Memory B cell (primary cell): ENCODE results near the gene RASAL2.

Experiments used
- ATAC-seq: fragments of 150-1000 bp; cut with Tn5 transposase; 2 replicates; pipeline ENCODE4 v1.10.0; 2021; ENCODE audit warnings: low read depth, mild to moderate bottlenecking, moderate library complexity
- DNase-seq, 2 donors: peaks; one replicate each; pipeline ENCODE4 v3.0.0; 2022; ENCODE audit warnings: low spot score in 2 of 2
- H3K27ac Mint-ChIP-seq: one replicate; pipeline ENCODE4 v1.8.0; 2022; ENCODE audit warnings: mild to moderate bottlenecking, moderate library complexity, mixed read lengths
- H3K27me3 Mint-ChIP-seq: one replicate; pipeline ENCODE4 v1.8.0; 2022; ENCODE audit warnings: mixed read lengths
- H3K36me3 Mint-ChIP-seq: one replicate; pipeline ENCODE4 v1.8.0; 2022; ENCODE audit warnings: mild to moderate bottlenecking, mixed read lengths
- H3K4me1 Mint-ChIP-seq: one replicate; pipeline ENCODE4 v1.8.0; 2022; ENCODE audit warnings: mixed read lengths
- H3K4me3 Mint-ChIP-seq: one replicate; pipeline ENCODE4 v1.8.0; 2022; ENCODE audit warnings: mild to moderate bottlenecking, moderate library complexity, mixed read lengths
- H3K9me3 Mint-ChIP-seq: one replicate; pipeline ENCODE4 v1.8.0; 2022; ENCODE audit warnings: mixed read lengths

RASAL2 gene

DNA sequence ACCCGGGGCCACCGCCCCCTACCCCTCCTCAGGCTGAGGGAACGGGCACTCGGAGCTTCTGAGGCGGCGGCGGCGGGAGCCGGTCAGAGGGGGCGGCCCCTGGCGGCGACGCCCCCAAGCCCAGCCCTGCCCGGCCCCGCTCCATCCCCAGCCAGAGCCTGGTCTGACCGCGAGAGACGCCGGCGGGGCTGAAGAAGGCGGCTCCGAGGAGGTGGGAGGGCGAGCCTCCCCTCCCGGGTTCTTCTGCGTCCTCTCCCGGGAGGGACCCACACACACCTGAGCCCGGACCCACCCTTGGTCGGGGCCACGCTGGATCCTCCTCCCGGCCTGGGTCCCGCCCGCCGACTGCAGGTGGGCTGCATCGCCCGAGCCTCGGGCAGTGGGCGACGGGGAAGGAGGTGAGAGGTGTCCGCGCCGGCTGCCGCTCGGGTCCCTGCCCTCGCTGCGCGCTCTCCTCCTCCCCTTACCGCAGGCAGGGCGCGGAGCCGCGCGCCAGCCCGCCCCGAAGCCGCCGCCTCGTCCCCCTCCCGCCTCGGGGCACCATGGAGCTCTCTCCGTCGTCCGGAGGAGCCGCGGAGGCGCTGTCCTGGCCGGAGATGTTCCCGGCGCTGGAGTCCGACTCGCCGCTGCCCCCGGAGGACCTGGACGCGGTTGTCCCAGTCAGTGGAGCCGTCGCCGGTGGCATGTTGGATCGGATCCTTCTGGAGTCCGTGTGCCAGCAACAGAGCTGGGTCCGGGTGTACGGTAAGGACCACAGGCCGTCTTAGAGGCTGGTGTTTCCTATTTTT, at the start of gene RASAL2:
Gene RASAL2, plus strand, starts transcription at position 154 of the 788 bp plus-strand sequence. Its CDS starts 389 bp downstream, at position 543.
- DNase-seq (peak; percentile 8 to 25), ATAC-seq (peak; percentile 53)
- H3K4me3 Mint-ChIP-seq = peak within 1 kb of the TSS; percentile 86
- peaks cover 21% of the 10 kb centered on the region for H3K27me3 Mint-ChIP-seq
- H3K4me1 Mint-ChIP-seq = peaks cover 13% of the 10 kb centered on the region
- no peaks in the 10 kb centered on the region for H3K9me3 Mint-ChIP-seq
- H3K27ac Mint-ChIP-seq = no peak within 1 kb of the TSS
- H3K36me3 Mint-ChIP-seq = no peaks in the 10 kb centered on the region

DNA sequence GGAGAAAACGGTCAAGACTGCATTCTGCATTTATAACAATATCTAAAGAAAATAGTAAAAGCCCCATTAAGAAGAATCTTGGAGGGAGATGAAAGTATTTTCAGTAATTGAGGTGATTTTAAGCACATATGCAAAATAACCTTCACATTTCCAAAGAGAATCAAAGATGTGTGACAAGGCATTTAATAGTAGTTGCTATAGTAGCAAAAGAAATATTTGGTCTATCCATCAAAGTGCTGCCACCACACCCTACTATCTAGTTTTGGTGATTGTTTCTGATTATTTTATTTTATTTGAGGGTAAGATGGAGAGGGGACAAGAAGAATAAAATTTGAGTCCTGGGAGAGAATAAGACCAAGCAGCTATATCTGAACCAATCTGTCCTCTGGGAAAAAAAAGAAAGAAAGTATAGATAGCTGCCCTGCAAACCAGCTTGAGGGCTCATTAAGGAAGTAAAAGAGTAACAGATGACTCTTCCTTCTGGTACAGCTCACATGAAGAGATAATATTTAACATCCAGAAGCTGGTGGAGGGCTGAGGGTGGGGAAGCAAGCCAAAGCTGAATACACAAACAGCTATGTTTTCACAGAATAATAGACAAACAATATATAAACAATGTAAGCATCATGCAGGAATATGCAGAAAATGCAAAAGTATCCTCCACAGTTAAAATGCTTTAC, 47.2 kb upstream of the RASAL2 start:
- Mint-ChIP-seq H3K27me3 (peaks cover 3% of the 10 kb centered on the region), H3K36me3 (no peaks in the 10 kb centered on the region), H3K4me1 (no peaks in the 10 kb centered on the region), H3K9me3 (no peaks in the 10 kb centered on the region), H3K27ac (no peak overlapping the region), H3K4me3 (no peak overlapping the region)
- DNase-seq (no peak), ATAC-seq (no peak)

GRCh38 chr1:178047403-178048093, 46.4 kb upstream of the RASAL2 start:
- Mint-ChIP-seq H3K27me3 (peaks cover 6% of the 10 kb centered on the region), H3K9me3 (no peaks in the 10 kb centered on the region), H3K27ac (no peak overlapping the region), H3K4me1 (no peaks in the 10 kb centered on the region), H3K4me3 (no peak overlapping the region), H3K36me3 (no peaks in the 10 kb centered on the region)
- ATAC-seq (no peak), DNase-seq (no peak)

DNA sequence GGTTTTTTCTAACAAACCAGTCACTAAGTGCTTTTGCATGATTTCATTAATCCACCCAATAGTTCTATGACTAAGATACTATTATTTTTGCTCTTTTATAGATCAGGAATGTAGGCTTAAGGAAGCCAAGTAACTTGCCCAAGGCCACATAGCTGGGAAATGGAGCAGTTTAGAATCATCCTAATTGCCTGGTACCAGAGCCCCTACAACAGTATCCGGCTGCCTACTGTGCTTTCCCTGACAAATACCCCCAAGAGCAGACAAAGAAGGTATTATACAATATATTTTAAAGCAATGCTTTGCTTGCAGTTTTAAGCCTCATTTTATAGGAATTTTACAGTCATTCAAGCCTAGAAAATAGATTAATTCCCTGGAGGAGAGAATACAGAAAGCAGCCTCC, 45.5 kb upstream of the RASAL2 start:
- H3K4me1 Mint-ChIP-seq = no peaks in the 10 kb centered on the region
- no peak for DNase-seq

DNA sequence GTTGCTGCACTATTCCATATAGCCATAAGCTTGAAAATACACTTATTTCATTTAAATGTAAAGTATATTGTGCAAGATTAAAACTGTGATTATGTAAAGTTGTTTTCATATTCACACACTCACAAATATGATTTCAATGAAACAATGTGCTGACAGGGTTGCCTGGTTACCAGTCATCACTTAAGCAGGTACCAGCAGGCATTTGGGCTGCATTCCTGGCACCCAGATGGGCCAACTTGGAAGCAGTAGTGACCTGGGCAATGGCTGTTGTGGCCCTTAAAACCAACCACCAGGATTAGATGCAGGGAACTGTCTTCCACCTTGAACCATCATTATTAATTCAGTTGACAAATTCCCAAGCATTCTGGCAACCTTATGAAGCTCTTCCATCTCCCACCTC, 45.0 kb upstream of the RASAL2 start:
- H3K4me1 Mint-ChIP-seq = no peaks in the 10 kb centered on the region
- peaks cover 6% of the 10 kb centered on the region for H3K27me3 Mint-ChIP-seq
- no peaks in the 10 kb centered on the region for H3K36me3 Mint-ChIP-seq
- ATAC-seq = no peak
- no peak overlapping the region for H3K4me3 Mint-ChIP-seq
- H3K27ac Mint-ChIP-seq = no peak overlapping the region
- H3K9me3 Mint-ChIP-seq = no peaks in the 10 kb centered on the region
- DNase-seq = no peak

More for the DNA sequence above, 45.5 kb upstream of the RASAL2 start:
- Mint-ChIP-seq H3K9me3 (no peaks in the 10 kb centered on the region), H3K4me3 (no peak overlapping the region), H3K27ac (no peak overlapping the region), H3K27me3 (peaks cover 6% of the 10 kb centered on the region), H3K36me3 (no peaks in the 10 kb centered on the region)
- ATAC-seq = no peak

DNA sequence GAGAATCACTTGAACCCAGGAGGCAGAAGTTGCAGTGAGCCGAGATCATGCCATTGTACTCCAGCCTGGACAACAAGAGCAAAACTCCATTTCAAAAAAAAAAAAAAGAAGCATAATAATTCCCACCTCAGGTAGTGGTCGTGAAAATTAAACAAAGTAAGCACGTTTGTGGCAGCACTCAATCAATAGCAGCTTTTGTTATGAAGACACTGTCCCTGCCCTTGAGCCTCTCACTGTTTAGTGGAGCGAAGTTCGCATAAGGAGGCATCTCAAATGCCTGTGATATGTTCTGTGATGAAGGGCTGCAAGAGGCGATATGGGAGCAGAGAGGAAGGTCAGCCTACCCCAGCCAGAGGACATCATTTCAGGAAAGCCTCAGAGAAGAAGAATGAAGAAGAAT, 43.8 kb upstream of the RASAL2 start:
- H3K36me3 Mint-ChIP-seq = no peaks in the 10 kb centered on the region
- no peaks in the 10 kb centered on the region for H3K4me1 Mint-ChIP-seq
- H3K4me3 Mint-ChIP-seq = no peak overlapping the region
- no peak overlapping the region for H3K27ac Mint-ChIP-seq
- DNase-seq = no peak
- no peaks in the 10 kb centered on the region for H3K9me3 Mint-ChIP-seq
- no peak for ATAC-seq
- peaks cover 9% of the 10 kb centered on the region for H3K27me3 Mint-ChIP-seq

DNA sequence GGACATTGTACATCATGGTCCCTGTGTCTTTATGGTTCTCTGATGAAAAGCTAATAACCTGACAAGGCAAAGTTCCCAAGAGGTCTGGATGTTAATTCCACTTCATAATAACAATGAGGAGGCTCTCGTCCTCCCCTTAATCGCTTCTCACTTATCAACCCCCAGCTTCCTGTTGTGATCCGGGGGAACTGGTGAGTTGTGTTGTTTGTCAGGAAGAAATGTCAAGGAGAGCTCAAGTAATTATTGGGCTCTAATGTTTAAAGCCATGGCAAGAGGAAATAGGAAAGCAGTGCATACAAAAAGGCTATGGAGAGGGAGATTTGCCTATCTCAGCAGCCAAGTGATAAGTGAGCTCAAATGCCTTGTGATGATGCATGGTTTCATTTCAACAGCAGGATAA, 42.8 kb upstream of the RASAL2 start:
- Mint-ChIP-seq H3K9me3 (no peaks in the 10 kb centered on the region), H3K27me3 (peaks cover 9% of the 10 kb centered on the region), H3K4me1 (peaks cover 2% of the 10 kb centered on the region), H3K36me3 (no peaks in the 10 kb centered on the region), H3K27ac (no peak overlapping the region), H3K4me3 (no peak overlapping the region)
- ATAC-seq (no peak), DNase-seq (no peak)

DNA sequence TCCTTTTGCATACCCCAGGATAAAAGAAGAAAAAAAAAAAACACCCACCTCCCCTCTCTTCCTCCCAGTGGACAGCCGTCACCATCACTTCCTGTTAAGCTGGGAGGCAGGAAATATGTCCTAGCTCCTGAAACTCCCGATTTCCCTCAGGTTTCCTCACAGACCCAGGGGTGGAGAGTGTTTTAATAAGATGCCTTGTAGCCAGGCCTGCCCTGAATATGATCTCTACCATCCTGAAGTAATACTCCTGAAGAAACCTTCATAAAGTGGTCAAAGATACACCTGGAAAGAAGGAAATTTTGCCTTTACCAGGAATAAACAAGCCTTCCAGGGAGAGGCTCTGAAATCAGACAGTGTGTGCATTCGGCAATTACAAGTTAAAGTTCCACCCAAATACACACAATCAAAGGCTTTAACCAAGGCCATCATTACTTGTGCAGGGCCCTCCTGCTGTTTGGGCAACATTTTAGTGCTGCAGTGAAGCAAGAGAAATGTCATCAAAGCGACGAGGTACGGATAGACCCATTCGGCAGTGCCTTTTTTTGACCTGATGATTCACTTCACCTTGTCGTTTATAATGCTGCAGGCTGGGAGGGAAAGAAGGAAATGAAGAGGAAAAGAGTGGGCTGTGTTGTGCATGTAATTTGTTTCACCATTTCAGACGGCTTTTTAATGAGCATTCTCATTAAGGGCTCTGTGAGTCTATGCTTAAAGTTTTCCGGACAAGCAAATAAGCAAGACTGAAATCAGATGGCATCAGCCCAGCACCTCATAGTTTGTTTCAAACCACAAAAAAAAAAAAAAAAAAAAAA, 41.0 kb upstream of the RASAL2 start:
- Mint-ChIP-seq H3K27me3 (peaks cover 9% of the 10 kb centered on the region), H3K4me3 (no peak overlapping the region), H3K4me1 (peaks cover 5% of the 10 kb centered on the region), H3K27ac (no peak overlapping the region), H3K36me3 (no peaks in the 10 kb centered on the region), H3K9me3 (no peaks in the 10 kb centered on the region)
- ATAC-seq (no peak), DNase-seq (no peak)

- Mint-ChIP-seq H3K9me3 (no peaks in the 10 kb centered on the region), H3K27me3 (peaks cover 15% of the 10 kb centered on the region), H3K36me3 (no peaks in the 10 kb centered on the region), H3K4me1 (peaks cover 5% of the 10 kb centered on the region), H3K4me3 (no peak overlapping the region), H3K27ac (no peak overlapping the region)
- DNase-seq (no peak), ATAC-seq (no peak)
Measured at GRCh38 chr1:178055093-178055492, 38.8 kb upstream of the RASAL2 start.

DNA sequence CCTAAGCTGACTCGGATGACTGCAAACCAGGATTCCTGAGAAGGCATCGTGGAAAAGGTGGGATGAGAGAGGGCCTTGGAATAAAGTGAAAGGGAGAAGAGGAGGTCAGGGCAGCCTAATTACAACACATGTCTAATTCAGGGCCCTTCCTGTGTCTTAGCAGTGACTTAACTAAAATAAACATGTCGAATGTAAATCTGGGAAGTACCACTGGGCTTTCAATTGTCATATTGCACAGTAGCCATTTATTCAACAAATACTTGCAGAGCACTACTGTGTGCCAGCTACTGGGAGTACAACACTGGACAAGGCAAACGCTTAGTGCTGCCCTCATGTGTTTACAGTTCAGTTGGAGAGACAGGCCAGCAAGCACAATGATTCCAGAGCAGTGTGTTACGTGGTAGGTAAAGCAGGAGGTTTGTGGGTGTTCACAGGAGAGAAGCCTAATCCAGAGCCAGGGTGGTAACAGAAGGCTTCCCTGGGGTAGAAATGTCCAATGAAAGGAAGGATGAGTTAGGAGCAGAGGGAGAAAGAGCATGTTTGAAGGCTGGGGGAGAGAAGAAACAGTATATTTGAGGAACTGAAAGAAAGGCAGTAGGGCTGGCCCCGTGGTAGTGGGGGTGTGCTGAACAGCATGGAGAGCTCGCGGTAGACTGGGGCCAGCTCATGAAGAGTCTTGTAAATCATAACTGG, 38.0 kb upstream of the RASAL2 start:
- Mint-ChIP-seq H3K27ac (peak overlapping the region; percentile 18), H3K36me3 (no peaks in the 10 kb centered on the region), H3K27me3 (peaks cover 15% of the 10 kb centered on the region), H3K4me1 (peaks cover 5% of the 10 kb centered on the region), H3K9me3 (no peaks in the 10 kb centered on the region), H3K4me3 (no peak overlapping the region)
- no peak for DNase-seq
- peak; percentile 79 for ATAC-seq

- ATAC-seq (no peak), DNase-seq (no peak)
- H3K36me3 Mint-ChIP-seq = no peaks in the 10 kb centered on the region
- H3K9me3 Mint-ChIP-seq = no peaks in the 10 kb centered on the region
- H3K4me3 Mint-ChIP-seq = no peak overlapping the region
- peaks cover 8% of the 10 kb centered on the region for H3K27me3 Mint-ChIP-seq
- peaks cover 5% of the 10 kb centered on the region for H3K4me1 Mint-ChIP-seq
- no peak overlapping the region for H3K27ac Mint-ChIP-seq
Measured at GRCh38 chr1:178057141-178057765, 36.7 kb upstream of the RASAL2 start.

- DNase-seq = no peak
- Mint-ChIP-seq H3K4me1 (peaks cover 5% of the 10 kb centered on the region), H3K9me3 (no peaks in the 10 kb centered on the region), H3K27me3 (peaks cover 8% of the 10 kb centered on the region), H3K36me3 (no peaks in the 10 kb centered on the region), H3K27ac (no peak overlapping the region), H3K4me3 (no peak overlapping the region)
- ATAC-seq = no peak
Measured at GRCh38 chr1:178057912-178058534, 35.9 kb upstream of the RASAL2 start.
